NCI-H2227 (cell line): ENCODE results near the gene SLC22A4.

ENCODE experiments used
- DNase-seq: peaks from one replicate; lab custom pipeline; 2025; ENCODE audit not compliant: unreplicated experiment; lab: John Stamatoyannopoulos, UW

The SLC22A4 gene

GRCh38 chr5:132298298-132299212 is 4.4 kb downstream of the SLC22A4 start:
- no peak for DNase-seq

GRCh38 chr5:132299917-132300316 is 5.7 kb downstream of the SLC22A4 start:
- no peak for DNase-seq

GRCh38 chr5:132300577-132301343 is 6.6 kb downstream of the SLC22A4 start:
- no peak for DNase-seq

GRCh38 chr5:132301344-132302271 is 7.4 kb downstream of the SLC22A4 start:
- no peak for DNase-seq

GRCh38 chr5:132302413-132302812 is 8.2 kb downstream of the SLC22A4 start:
- DNase-seq: no peak

GRCh38 chr5:132303589-132303988 is 9.4 kb downstream of the SLC22A4 start:
- no peak for DNase-seq

GRCh38 chr5:132305420-132305819 is 11.2 kb downstream of the SLC22A4 start:
- no peak for DNase-seq

- no peak for DNase-seq
Measured at GRCh38 chr5:132308701-132309100, 14.5 kb downstream of the SLC22A4 start.

GRCh38 chr5:132309679-132310078 is 15.5 kb downstream of the SLC22A4 start:
- DNase-seq: no peak

GRCh38 chr5:132310141-132310834 is 16.1 kb downstream of the SLC22A4 start:
- no peak for DNase-seq

GRCh38 chr5:132313366-132313765 is 19.2 kb downstream of the SLC22A4 start:
- no peak for DNase-seq

GRCh38 chr5:132313961-132314432 is 19.8 kb downstream of the SLC22A4 start:
- no peak for DNase-seq

GRCh38 chr5:132315529-132316067 is 21.4 kb downstream of the SLC22A4 start:
- no peak for DNase-seq

- DNase-seq: no peak
Measured at GRCh38 chr5:132319975-132320374, 25.8 kb downstream of the SLC22A4 start.

GRCh38 chr5:132321109-132321721 is 27.0 kb downstream of the SLC22A4 start:
- DNase-seq: no peak

- no peak for DNase-seq
Measured at GRCh38 chr5:132322266-132322665, 28.1 kb downstream of the SLC22A4 start.

GRCh38 chr5:132323202-132323601 is 29.0 kb downstream of the SLC22A4 start:
- DNase-seq: no peak

GRCh38 chr5:132325691-132326090 is 31.5 kb downstream of the SLC22A4 start:
- peak; percentile 25 for DNase-seq

- DNase-seq: no peak
Measured at GRCh38 chr5:132327252-132327955, 33.2 kb downstream of the SLC22A4 start.
